NCI-H345 (cell line): Measurements from ENCODE around the gene LGALS12.

Source experiments
- DNase-seq: peaks from one replicate; lab custom pipeline; 2025; lab: John Stamatoyannopoulos, UW

Gene LGALS12

DNA sequence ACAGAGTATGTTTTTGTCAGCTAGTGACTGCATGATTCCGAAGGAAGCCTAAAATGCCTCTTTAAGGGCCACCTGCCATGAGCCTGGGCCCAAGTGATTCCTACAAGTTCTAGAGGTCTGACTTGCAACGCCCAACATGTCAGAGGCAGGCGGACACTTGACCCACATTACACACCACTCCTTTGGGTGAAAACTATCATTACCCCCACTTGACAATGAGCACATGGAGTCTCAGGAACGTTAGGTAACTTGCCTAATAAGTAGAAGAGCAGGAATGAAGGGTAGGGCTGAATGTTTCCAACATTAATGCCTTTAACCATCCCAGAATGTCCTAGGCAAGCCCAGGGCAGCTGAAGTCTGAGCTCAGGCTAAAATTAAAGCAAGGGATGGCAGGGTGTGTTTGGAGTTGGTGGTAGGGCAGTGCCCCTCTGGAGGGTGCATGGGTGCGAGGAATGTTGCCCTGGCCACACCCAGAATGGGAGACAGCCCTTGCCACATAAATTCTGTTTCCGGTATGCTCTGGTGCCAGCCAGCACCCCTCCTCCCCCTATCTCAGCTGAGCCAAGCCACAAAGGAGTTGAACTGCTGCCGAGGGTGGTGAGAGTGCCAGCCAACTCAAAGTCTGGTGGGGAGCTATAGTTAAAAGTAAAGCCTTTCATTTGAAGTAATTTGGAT lies 54.8 kb downstream of the LGALS12 start:
- no peak for DNase-seq

DNA sequence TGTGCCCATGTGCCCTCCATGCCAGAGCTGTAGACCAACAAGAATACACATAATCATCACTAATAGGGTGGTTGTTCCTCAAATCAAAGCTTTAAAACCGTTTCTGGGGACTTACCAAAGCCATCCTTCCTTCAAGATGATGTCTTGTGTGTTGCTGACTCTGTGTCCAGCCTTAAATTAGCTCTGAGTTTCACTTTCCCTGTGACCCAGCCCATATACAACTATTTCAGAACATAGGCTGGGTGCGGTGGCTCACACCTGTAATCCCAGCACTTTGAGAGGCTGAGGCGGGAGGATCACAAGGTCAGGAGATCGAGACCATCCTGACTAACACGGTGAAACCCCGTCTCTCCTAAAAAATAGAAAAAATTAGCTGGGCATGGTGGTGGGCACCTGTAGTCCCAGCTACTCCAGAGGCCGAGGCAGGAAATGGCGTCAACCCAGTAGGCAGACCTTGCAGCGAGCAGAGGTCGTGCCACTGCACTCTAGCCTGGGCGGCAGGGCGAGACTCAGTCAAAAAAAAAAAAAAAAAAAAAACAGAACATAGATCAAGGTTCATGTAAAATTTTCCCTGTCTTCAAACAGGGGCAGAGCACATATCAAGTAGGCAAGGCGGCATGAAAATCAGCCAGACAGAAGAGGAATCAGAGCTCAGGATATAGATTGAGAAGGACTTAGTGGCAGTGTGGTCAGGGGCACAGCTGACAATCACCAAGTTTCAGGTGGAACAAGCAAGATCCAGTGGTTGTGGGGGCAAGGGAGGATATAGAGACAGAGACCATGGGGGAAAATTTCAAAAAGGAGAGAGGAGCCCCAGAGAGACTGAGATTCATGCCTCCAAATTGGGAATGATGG lies 57.5 kb downstream of the LGALS12 start, which contains the start of gene PLAAT2:
Gene PLAAT2 (minus strand): TSS at position 179 of the 855 bp plus-strand sequence. CDS start 55 bp downstream, at position 124.
- DNase-seq = no peak

- peak; percentile 5 for DNase-seq
These were observed 58.3 kb downstream of the LGALS12 start for GRCh38 chr11:63564056-63564774.

GRCh38 chr11:63564784-63565350 lies 59.0 kb downstream of the LGALS12 start:
- DNase-seq = no peak
